Measurements from ENCODE around the gene ANKRD10. TPM values are rescaled to one million over a fixed set of nuclear protein-coding genes. Genes with fewer than 3 reads are reported as not detected.

Gene ANKRD10
- total RNA-seq, 1 donor from 2014 or later, result 112 TPM

GRCh38 chr13:110888390-110888789 lies 26.5 kb downstream of the ANKRD10 start:
- no peak overlapping the region for H3K4me3 Mint-ChIP-seq (ENCODE audit: unreplicated experiment)

GRCh38 chr13:110887597-110888333 lies 27.1 kb downstream of the ANKRD10 start:
- H3K9me3 Mint-ChIP-seq (ENCODE audit: low read depth), result no peaks in the 10 kb centered on the region
- H3K4me3 Mint-ChIP-seq (ENCODE audit: unreplicated experiment), result no peak overlapping the region
- TF ChIP-seq, protein P1, sequence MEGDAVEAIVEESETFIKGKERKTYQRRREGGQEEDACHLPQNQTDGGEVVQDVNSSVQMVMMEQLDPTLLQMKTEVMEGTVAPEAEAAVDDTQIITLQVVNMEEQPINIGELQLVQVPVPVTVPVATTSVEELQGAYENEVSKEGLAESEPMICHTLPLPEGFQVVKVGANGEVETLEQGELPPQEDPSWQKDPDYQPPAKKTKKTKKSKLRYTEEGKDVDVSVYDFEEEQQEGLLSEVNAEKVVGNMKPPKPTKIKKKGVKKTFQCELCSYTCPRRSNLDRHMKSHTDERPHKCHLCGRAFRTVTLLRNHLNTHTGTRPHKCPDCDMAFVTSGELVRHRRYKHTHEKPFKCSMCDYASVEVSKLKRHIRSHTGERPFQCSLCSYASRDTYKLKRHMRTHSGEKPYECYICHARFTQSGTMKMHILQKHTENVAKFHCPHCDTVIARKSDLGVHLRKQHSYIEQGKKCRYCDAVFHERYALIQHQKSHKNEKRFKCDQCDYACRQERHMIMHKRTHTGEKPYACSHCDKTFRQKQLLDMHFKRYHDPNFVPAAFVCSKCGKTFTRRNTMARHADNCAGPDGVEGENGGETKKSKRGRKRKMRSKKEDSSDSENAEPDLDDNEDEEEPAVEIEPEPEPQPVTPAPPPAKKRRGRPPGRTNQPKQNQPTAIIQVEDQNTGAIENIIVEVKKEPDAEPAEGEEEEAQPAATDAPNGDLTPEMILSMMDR (IDR thresholded peaks at IDR 0.05), result no peak
- peaks cover 30% of the 10 kb centered on the region for H3K4me1 Mint-ChIP-seq (ENCODE audit: low read depth)
- no peak overlapping the region for H3K27ac Mint-ChIP-seq (ENCODE audit: unreplicated experiment)
- no peak for DNase-seq (ENCODE audit: low spot score)
- H3K36me3 Mint-ChIP-seq (ENCODE audit: low read depth), result peaks cover 9% of the 10 kb centered on the region
- H3K27me3 Mint-ChIP-seq (ENCODE audit: low read depth), result no peaks in the 10 kb centered on the region

More at GRCh38 chr13:110888390-110888789, 26.5 kb downstream of the ANKRD10 start:
- peaks cover 30% of the 10 kb centered on the region for H3K4me1 Mint-ChIP-seq (ENCODE audit: low read depth)
- no peak for DNase-seq (ENCODE audit: low spot score)
- TF ChIP-seq, protein P1 (IDR thresholded peaks at IDR 0.05), result no peak
- no peaks in the 10 kb centered on the region for H3K27me3 Mint-ChIP-seq (ENCODE audit: low read depth)
- H3K9me3 Mint-ChIP-seq (ENCODE audit: low read depth), result no peaks in the 10 kb centered on the region
- no peak overlapping the region for H3K27ac Mint-ChIP-seq (ENCODE audit: unreplicated experiment)
- peaks cover 13% of the 10 kb centered on the region for H3K36me3 Mint-ChIP-seq (ENCODE audit: low read depth)

GRCh38 chr13:110886870-110887596 lies 27.8 kb downstream of the ANKRD10 start:
- no peak for DNase-seq (ENCODE audit: low spot score)
- Mint-ChIP-seq H3K27ac (ENCODE audit: unreplicated experiment) (no peak overlapping the region), H3K9me3 (ENCODE audit: low read depth) (no peaks in the 10 kb centered on the region), H3K4me1 (ENCODE audit: low read depth) (peaks cover 30% of the 10 kb centered on the region), H3K36me3 (ENCODE audit: low read depth) (peaks cover 4% of the 10 kb centered on the region), H3K4me3 (ENCODE audit: unreplicated experiment) (no peak overlapping the region), H3K27me3 (ENCODE audit: low read depth) (no peaks in the 10 kb centered on the region)
- TF ChIP-seq, protein P1 (IDR thresholded peaks at IDR 0.05), result no peak

DNA sequence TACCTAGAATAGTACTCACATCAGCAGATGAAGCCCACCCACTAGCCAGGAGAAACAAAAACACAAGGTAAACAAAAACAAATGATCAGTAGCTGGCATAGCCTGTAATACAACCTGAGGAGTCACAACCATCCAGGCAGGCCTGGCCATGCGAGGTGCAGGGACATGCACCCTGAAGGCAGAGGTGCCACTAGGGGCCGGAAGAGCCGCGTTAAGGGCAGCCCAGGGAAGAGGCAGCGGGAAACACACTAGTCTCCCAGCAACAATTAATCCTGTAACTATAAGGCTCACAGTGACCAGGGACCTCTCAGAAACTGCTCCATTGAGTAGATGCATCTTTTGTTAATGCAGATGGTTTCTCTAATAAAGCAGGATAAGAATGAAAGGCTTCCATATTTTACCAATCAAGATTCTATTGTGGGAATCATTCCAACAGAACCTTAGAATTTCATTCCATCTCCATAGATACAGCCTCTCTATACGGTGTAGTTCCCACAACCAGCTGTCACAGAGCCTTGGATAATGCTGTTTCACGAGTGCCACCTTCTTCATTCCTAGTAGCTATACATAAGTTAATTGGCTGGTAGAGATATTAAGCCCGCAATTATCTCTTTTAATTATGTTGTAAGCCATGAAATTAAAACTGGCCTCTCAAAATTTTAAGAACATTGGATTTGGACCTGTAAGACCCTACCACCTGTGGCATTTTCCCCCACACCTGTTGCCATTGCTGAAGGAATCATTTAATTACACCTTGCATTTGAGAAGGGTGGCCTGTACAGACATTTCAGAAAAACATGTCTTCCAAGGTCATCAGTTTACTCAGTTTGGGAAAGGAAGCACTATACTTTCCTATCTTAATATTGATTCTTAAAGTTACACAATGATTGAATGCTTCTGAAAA lies 28.7 kb downstream of the ANKRD10 start:
- H3K4me3 Mint-ChIP-seq (ENCODE audit: unreplicated experiment), result no peak overlapping the region
- no peak for DNase-seq (ENCODE audit: low spot score)
- TF ChIP-seq, protein P1 (IDR thresholded peaks at IDR 0.05), result no peak
- peaks cover 30% of the 10 kb centered on the region for H3K4me1 Mint-ChIP-seq (ENCODE audit: low read depth)
- H3K27ac Mint-ChIP-seq (ENCODE audit: unreplicated experiment), result peak overlapping the region; percentile 69
- H3K27me3 Mint-ChIP-seq (ENCODE audit: low read depth), result no peaks in the 10 kb centered on the region
- peaks cover 3% of the 10 kb centered on the region for H3K36me3 Mint-ChIP-seq (ENCODE audit: low read depth)
- H3K9me3 Mint-ChIP-seq (ENCODE audit: low read depth), result no peaks in the 10 kb centered on the region

DNA sequence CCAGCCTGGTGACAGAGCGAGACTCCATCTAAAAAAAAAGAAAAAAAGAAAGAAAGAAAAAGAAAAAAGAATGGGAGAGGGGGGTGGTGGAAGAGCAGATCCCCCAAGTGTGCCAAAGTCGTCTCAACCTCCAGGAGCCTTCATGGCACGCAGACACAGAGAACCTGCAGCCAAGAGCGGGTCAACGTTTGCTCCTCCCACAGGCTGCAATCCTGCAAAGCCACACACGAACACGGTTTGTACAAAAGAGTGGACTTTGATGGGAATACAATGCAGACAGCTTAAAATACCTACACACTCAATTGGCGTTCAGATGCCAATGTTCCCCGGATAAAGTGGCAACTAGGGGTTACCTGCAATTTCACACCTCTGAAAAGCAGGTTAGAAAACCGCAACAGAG lies 29.4 kb downstream of the ANKRD10 start:
- Mint-ChIP-seq H3K9me3 (ENCODE audit: low read depth) (no peaks in the 10 kb centered on the region), H3K27ac (ENCODE audit: unreplicated experiment) (peak overlapping the region; percentile 69), H3K4me1 (ENCODE audit: low read depth) (peaks cover 30% of the 10 kb centered on the region), H3K27me3 (ENCODE audit: low read depth) (no peaks in the 10 kb centered on the region), H3K36me3 (ENCODE audit: low read depth) (peaks cover 1% of the 10 kb centered on the region), H3K4me3 (ENCODE audit: unreplicated experiment) (no peak overlapping the region)
- DNase-seq (ENCODE audit: low spot score), result no peak
- TF ChIP-seq, protein P1 (IDR thresholded peaks at IDR 0.05), result no peak

All from chondrocyte (in vitro differentiated cells).